Endothelial cell of umbilical vein (primary cell): ENCODE data around the gene GADD45GIP1.
A peak's percentile ranks its signal among the peaks of the same experiment; 100 is the strongest.

Experiments
- EZH2 ChIP-seq: IDR thresholded peaks from 2 replicates; pipeline ENCODE4 v1.6.1; 2012; ENCODE audit warnings: borderline replicate concordance, low read depth, mild to moderate bottlenecking, moderate library complexity, low read length, inconsistent platforms; ENCODE audit not compliant: severe bottlenecking
- GATA2 ChIP-seq: IDR thresholded peaks from 2 replicates; pipeline ENCODE4 v1.7.0; 2011; ENCODE audit warnings: low read depth, mild to moderate bottlenecking, moderate library complexity, mixed read lengths, low read length; ENCODE audit not compliant: insufficient read length, insufficient read depth
- JUN ChIP-seq: IDR thresholded peaks from 2 replicates; pipeline ENCODE4 v1.6.1; 2011; ENCODE audit warnings: borderline replicate concordance, low read depth; ENCODE audit not compliant: insufficient read length, insufficient read depth
- MYC ChIP-seq: IDR thresholded peaks from one replicate; pipeline ENCODE4 v1.6.1; 2011; ENCODE audit warnings: mild to moderate bottlenecking, low read depth, low read length
- POLR2A ChIP-seq: IDR thresholded peaks from 2 replicates; pipeline ENCODE4 v1.6.1; 2012; ENCODE audit warnings: low read depth, mild to moderate bottlenecking, control low read depth, low read length
- POLR2AphosphoS5 ChIP-seq: IDR thresholded peaks from 2 replicates; pipeline ENCODE4 v1.6.1; 2012; ENCODE audit warnings: low read depth, mild to moderate bottlenecking, control low read depth, low read length, moderate library complexity; ENCODE audit not compliant: insufficient read depth
- TF ChIP-seq, protein P1 (sequence below), 2 donors: IDR thresholded peaks; 1 replicate in 1 of 2; 2 replicates in 1 of 2; pipeline ENCODE4 v1.5.1; 2011; ENCODE audit warnings: low read length in 2 of 2, mild to moderate bottlenecking in 2 of 2, moderate library complexity in 2 of 2, control low read depth in 1 of 2, inconsistent platforms in 1 of 2, low read depth in 1 of 2; ENCODE audit not compliant: insufficient read depth in 1 of 2; ENCODE audit errors: extremely low read depth in 1 of 2
- TF ChIP-seq, protein P2 (sequence below): IDR thresholded peaks from 2 replicates; pipeline ENCODE4 v1.6.1; 2011; ENCODE audit not compliant: insufficient read depth, insufficient read length

DNA sequence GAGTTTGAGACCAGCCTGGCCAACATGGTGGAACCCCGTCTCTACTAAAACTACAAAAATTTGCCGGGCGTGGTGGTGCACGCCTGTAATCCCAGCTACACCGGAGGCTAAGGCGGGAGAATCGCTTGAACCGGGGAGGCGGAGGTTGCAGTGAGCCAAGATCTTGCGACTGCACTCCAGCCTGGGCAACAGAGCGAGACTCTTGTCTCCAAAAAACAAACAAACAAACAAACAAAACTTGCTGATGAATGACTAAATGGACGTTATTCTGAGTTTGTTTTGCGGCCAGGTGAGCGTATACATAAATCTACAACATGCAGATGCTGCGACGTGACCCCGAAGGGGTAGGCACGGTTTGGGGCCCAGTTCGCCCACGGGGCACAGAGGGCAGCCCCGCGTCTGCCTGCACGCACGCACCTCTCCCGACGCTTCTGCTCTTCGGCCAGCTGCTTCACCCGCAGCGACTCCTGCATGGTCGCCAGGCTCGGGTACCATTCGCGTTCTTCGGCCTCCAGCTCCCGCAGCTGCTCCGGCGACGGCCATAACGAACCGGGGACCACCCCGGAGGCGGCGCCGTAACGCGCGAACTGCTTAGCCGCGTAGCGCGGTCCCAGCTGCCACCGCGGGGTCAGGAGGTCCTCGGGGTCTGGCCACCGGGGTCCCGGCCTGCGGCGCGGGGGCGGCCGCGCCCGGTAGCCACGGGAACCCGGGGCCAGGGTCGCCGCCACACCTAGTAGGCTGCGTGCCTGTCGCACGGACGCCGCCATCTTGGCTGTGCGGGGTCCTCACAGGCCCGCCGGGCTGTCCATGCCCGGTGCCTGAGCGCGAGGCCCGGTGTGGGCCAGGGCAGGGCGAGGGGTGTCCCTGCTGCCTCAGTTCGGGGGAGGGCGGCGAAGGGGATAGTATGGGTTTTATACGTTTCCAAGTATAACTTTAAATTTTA, at the start of gene GADD45GIP1:
- TF ChIP-seq POLR2A (peak; percentile 96), EZH2 (no peak), POLR2AphosphoS5 (peak; percentile 95), GATA2 (no peak), MYC (peak; percentile 65), JUN (no peak)
- TF ChIP-seq, protein P1, sequence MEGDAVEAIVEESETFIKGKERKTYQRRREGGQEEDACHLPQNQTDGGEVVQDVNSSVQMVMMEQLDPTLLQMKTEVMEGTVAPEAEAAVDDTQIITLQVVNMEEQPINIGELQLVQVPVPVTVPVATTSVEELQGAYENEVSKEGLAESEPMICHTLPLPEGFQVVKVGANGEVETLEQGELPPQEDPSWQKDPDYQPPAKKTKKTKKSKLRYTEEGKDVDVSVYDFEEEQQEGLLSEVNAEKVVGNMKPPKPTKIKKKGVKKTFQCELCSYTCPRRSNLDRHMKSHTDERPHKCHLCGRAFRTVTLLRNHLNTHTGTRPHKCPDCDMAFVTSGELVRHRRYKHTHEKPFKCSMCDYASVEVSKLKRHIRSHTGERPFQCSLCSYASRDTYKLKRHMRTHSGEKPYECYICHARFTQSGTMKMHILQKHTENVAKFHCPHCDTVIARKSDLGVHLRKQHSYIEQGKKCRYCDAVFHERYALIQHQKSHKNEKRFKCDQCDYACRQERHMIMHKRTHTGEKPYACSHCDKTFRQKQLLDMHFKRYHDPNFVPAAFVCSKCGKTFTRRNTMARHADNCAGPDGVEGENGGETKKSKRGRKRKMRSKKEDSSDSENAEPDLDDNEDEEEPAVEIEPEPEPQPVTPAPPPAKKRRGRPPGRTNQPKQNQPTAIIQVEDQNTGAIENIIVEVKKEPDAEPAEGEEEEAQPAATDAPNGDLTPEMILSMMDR (IDR thresholded peaks at IDR 0.05; ENCODE audit: extremely low read depth in 1 of 2, insufficient read depth in 1 of 2, low read depth in 1 of 2, low read length in 2 of 2), result no peak
- TF ChIP-seq, protein P2, sequence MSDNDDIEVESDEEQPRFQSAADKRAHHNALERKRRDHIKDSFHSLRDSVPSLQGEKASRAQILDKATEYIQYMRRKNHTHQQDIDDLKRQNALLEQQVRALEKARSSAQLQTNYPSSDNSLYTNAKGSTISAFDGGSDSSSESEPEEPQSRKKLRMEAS, result peak; percentile 36
